Lung (tissue), 12 donors: Measurements from ENCODE around the gene SLC37A4. TPM values are rescaled to one million over a fixed set of nuclear protein-coding genes. Genes with fewer than 3 reads are reported as not detected.

Source experiments
- ATAC-seq: fragments of 200-7000 bp; cut with Tn5 transposase; one replicate; pipeline ENCODE4 v1.9.1; 2020; ENCODE audit warnings: moderate number of reproducible peaks; ENCODE audit not compliant: insufficient read depth, low FRiP score
- DNase-seq, 3 donors: peaks; one replicate each; pipeline ENCODE4 v3.0.0-alpha.2; 2013 to 2017
- H3K27ac ChIP-seq, 2 donors: one replicate each; pipeline ENCODE4 v1.5.1; 2013; ENCODE audit warnings: mild to moderate bottlenecking in 2 of 2, moderate library complexity in 2 of 2, control low read depth in 1 of 2, inconsistent platforms in 1 of 2, low read depth in 1 of 2, low read length in 1 of 2
- H3K27me3 ChIP-seq, 3 donors: one replicate each; pipeline ENCODE4 v1.5.1; 2013; ENCODE audit warnings: low read length in 2 of 3; ENCODE audit not compliant: control insufficient read depth in 3 of 3, insufficient read depth in 3 of 3
- H3K36me3 ChIP-seq, 4 donors: one replicate each; pipeline ENCODE4 v1.5.1; 2013; ENCODE audit warnings: low read length in 4 of 4, mild to moderate bottlenecking in 1 of 4, moderate library complexity in 1 of 4; ENCODE audit not compliant: control insufficient read depth in 4 of 4, insufficient read depth in 4 of 4
- H3K4me1 ChIP-seq, 5 donors: one replicate each; pipeline ENCODE4 v1.5.1; 2013; ENCODE audit warnings: low read length in 5 of 5, mild to moderate bottlenecking in 2 of 5, moderate library complexity in 1 of 5; ENCODE audit not compliant: control insufficient read depth in 5 of 5, insufficient read depth in 5 of 5
- H3K4me3 ChIP-seq: one replicate; pipeline ENCODE4 v1.5.1; 2013; ENCODE audit warnings: mild to moderate bottlenecking, control low read depth, moderate library complexity
- H3K9ac ChIP-seq, 2 donors: one replicate each; pipeline ENCODE4 v1.5.1; 2013; ENCODE audit warnings: low read length in 2 of 2, control low read depth in 1 of 2; ENCODE audit not compliant: insufficient read depth in 1 of 2
- H3K9me3 ChIP-seq, 4 donors: one replicate each; pipeline ENCODE4 v1.5.1; 2013; ENCODE audit warnings: low read length in 3 of 4, mild to moderate bottlenecking in 1 of 4, moderate library complexity in 1 of 4; ENCODE audit not compliant: control insufficient read depth in 4 of 4, insufficient read depth in 3 of 4
- CTCF ChIP-seq: IDR thresholded peaks from 2 replicates; pipeline ENCODE4 v1.5.1; 2012; ENCODE audit warnings: mild to moderate bottlenecking; ENCODE audit errors: control extremely low read depth, extremely low read depth
- WGBS, 2 donors: extraction: QIAGEN DNeasy Blood & Tissue Kit; methylation state at CpG; one replicate each; pipeline ENCODE4 v1.1.7; 2013; 5-methylcytosine and 5-hydroxymethylcytosine counted together
- polyA plus RNA-seq, 2 donors: library from polyadenylated mRNA; stranded (reverse); fragments of 200-250 nt; gene quantifications; one replicate each; pipeline ENCODE4 v1.2.1, GENCODE V29; 2013
- total RNA-seq, 2 donors: library from RNA; depleted of rRNA in 1 of 2; stranded (reverse); fragments of >200 nt in 1 of 2; gene quantifications; one replicate each; pipeline ENCODE4 v1.2.1, GENCODE V29; 2014 to 2021
- donor health status: control.
- donor health status: control.
- donor health status: Bipolar disorder and iron deficiency.
- donor health status: healthy.
- donor health status: DM: yes; HTN: yes; CAD: no.

Gene SLC37A4
- total and polyA plus RNA-seq, 4 donors: 8.2 to 16.2 (median 13.5) TPM

- Histone ChIP-seq H3K36me3 (peaks cover 9 to 25% (median 14%) of the 10 kb centered on the region in 4 donors), H3K4me1 (peaks cover 0 to 27% (median 12%) of the 10 kb centered on the region in 5 donors), H3K27ac (no peak overlapping the region), H3K4me3 (no peak overlapping the region), H3K27me3 (no peaks in the 10 kb centered on the region), H3K9ac (no peak overlapping the region), H3K9me3 (no peaks in the 10 kb centered on the region)
- ATAC-seq: no peak
- WGBS, 2 donors: 93% methylated on average over 16 of the region's 16 CpGs
- TF ChIP-seq CTCF: no peak
- no peak for DNase-seq
Measured at GRCh38 chr11:119025978-119026766, 4.5 kb downstream of the SLC37A4 start.

- Histone ChIP-seq H3K9ac (no peak overlapping the region), H3K36me3 (peaks cover 10 to 25% (median 15%) of the 10 kb centered on the region in 4 donors), H3K4me1 (peaks cover 0 to 27% (median 12%) of the 10 kb centered on the region in 5 donors), H3K4me3 (no peak overlapping the region), H3K9me3 (no peaks in the 10 kb centered on the region), H3K27me3 (no peaks in the 10 kb centered on the region), H3K27ac (no peak overlapping the region)
- DNase-seq (no peak), ATAC-seq (no peak)
- 95 to 97% methylated on average over 5 of the region's 5 CpGs for WGBS, 2 donors
- TF ChIP-seq CTCF: no peak
Measured at GRCh38 chr11:119025541-119025940, 5.1 kb downstream of the SLC37A4 start.

- WGBS, 2 donors: 77 to 79% methylated on average over 5 of the region's 5 CpGs
- Histone ChIP-seq H3K27me3 (no peaks in the 10 kb centered on the region), H3K4me3 (no peak overlapping the region), H3K36me3 (peaks cover 10 to 25% (median 15%) of the 10 kb centered on the region in 4 donors), H3K27ac (peak overlapping the region in 1 of 2 donors; percentile 52), H3K9ac (no peak overlapping the region), H3K4me1 (peaks cover 0 to 28% (median 13%) of the 10 kb centered on the region in 5 donors), H3K9me3 (no peaks in the 10 kb centered on the region)
- no peak for TF ChIP-seq CTCF
- no peak for ATAC-seq
- no peak for DNase-seq
Measured at GRCh38 chr11:119025099-119025473, 5.6 kb downstream of the SLC37A4 start.
